ENCODE data around the gene LRRC38.
"Not testable (repeated sequence)": the region's sequence is repeated elsewhere in the genome, so short reads cannot be mapped to it uniquely, and the experiment has no call there.

LRRC38 gene

DNA sequence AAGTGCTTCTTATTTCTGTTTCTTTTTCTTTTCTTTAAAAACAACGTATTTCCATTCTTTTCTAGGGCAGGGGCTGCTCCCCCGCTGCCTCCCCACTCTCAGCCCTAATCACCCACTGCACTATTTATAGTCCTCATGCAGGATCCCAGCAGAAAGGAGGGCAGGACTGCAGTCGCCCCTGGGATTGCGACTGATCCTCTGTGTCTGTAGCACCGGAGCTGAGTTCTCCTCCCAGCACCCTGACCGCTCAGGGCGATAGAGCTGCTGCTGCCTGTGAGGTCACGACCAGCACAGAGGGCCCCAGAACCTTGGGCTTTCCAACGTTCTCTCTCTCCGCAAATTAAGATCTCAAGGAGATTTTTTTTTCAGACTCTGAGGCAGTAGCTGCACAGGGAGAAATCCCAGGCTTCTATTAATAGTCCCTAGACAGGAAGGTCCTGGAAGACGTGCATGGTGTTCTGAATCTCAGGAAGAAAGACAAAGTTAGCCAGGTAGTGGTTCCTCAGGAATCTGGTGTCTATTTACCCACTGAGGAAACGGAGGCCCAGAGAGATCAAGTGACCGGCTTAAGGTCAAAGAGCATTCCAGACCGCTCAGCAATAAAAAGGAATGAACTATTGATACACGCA, 56.8 kb downstream of the LRRC38 start:
- DNase-seq: no peak

GRCh38 chr1:13451399-13451965, 62.3 kb downstream of the LRRC38 start:
- DNase-seq: no peak

DNA sequence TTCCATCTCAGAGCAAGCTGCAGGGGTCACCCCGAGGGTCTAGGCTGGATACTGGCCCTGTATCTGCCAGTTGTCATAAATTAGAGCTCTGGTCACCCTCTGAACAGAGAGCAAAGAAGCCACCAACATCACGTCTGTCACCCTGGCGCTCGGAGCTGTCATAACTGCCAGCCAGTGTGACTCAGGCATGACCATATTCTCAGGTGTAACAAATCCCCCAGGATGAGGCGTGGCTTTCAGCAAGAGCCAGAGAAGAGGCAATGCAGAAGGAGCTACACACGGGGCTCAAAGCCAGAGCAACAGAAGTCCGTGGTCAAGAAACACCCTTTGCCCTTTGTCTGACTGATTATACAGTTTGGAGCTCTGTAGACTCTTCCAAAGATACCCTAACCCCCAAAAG, 63.6 kb downstream of the LRRC38 start:
- DNase-seq: no peak

- DNase-seq: no peak
These were observed 70.3 kb downstream of the LRRC38 start for GRCh38 chr1:13443335-13443979.

- not testable (repeated sequence) for DNase-seq
These were observed 74.6 kb downstream of the LRRC38 start for GRCh38 chr1:13439104-13439783.

DNA sequence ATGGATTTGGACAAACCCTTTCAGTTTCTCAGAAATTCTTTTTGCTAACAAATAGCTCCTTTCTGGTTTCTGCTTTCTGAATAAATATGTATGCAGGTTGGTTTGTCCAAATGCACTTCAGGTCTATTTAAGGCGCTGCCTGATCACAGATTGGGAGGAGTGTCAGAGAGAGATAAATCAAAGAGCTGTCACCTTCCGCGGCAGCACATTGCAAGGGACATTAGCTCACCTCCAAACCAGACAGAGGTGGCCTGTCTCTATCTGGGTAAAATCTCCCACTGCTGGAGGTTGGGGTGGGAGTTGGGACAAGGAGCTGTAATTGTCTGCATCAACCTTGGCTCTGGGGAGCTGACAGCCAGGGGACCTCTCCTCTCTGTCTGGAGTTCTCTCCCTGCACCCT, 78.3 kb downstream of the LRRC38 start:
- DNase-seq: no peak

GRCh38 chr1:13433694-13434358, 80.0 kb downstream of the LRRC38 start:
- DNase-seq: not testable (repeated sequence)

DNA sequence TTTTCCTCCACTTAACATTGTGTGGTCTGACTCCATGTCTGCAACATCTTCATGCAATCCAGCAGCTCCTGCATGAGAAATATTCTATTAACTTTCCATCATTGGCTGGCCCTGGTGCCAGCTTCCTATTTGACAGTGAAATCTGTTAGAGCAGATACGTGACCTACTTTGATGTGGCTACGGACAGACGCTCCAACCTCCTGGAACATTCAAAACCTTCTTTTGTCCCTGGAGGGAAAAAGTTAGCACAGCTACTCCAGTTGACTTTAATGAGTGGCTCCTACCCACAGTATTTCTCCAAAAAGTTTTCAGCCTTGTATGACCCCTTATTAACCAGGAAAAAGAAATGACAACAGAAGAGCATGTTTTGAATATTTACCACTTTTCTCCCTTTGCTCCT, 81.6 kb downstream of the LRRC38 start:
- DNase-seq: no peak

DNA sequence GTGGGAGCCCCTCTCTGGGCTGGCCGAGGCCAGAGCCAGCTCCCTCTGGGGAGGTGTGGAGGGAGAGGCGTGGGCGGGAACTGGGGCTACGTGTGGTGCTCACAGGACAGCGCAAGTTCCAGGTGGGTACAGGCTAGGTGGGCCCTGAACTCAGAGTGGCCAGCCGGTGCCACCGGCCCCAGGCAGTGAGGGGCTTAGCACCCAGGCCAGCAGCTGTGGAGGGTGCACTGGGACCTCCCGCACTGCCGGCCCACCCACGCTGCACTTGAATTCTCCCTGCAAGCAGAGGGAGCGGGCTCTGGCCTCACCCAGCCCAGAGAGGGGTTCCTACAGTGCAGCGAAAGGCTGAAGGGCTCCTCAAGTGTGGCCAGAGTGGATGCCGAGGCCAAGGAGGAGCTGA, 83.3 kb downstream of the LRRC38 start:
- DNase-seq: no peak
